ENCODE data around the gene ZNF534. TPM values are rescaled to one million over a fixed set of nuclear protein-coding genes. Genes with fewer than 3 reads are reported as not detected.
A peak's percentile ranks its signal among the peaks of the same experiment; 100 is the strongest.
"Not testable (repeated sequence)": the region's sequence is repeated elsewhere in the genome, so short reads cannot be mapped to it uniquely, and the experiment has no call there.

ZNF534 gene
- polyA plus RNA-seq (ENCODE audit: insufficient read length in 4 of 4), result under 1 TPM; 0.44 to 0.66 (median 0.56) TPM

- DNase-seq (ENCODE audit: low read depth in 4 of 4, low spot score in 3 of 4), result no peak
Measured at GRCh38 chr19:52428937-52429336, at the start of gene ZNF534. ZNF534 (plus strand) TSS chr19:52429148; CDS start chr19:52431475, 2,327 bp downstream.

- DNase-seq (ENCODE audit: low read depth in 4 of 4, low spot score in 3 of 4), result no peak
Measured at GRCh38 chr19:52391135-52391534, 37.8 kb upstream of the ZNF534 start.

GRCh38 chr19:52397310-52398080 lies 31.5 kb upstream of the ZNF534 start, which contains the start of gene ZNF528:
ZNF528 (plus strand) TSS chr19:52397849; CDS start chr19:52402014, 4,165 bp downstream.
- DNase-seq (ENCODE audit: low read depth in 4 of 4, low spot score in 3 of 4), result peak; percentile 82 to 92 (median 88)

- peak in 1 of 4 donors; percentile 1 for DNase-seq (ENCODE audit: low read depth in 4 of 4, low spot score in 3 of 4)
Measured at GRCh38 chr19:52398081-52398441, 30.9 kb upstream of the ZNF534 start.

- DNase-seq (ENCODE audit: low read depth in 4 of 4, low spot score in 3 of 4), result no peak
Measured at GRCh38 chr19:52410276-52410675, 18.7 kb upstream of the ZNF534 start.

- DNase-seq (ENCODE audit: low read depth in 4 of 4, low spot score in 3 of 4), result no peak
Measured at GRCh38 chr19:52415711-52416110, 13.2 kb upstream of the ZNF534 start.

- no peak for DNase-seq (ENCODE audit: low read depth in 4 of 4, low spot score in 3 of 4)
Measured at GRCh38 chr19:52442179-52442578, 13.2 kb downstream of the ZNF534 start.

- no peak for DNase-seq (ENCODE audit: low read depth in 4 of 4, low spot score in 3 of 4)
Measured at GRCh38 chr19:52444506-52444905, 15.6 kb downstream of the ZNF534 start.

GRCh38 chr19:52451241-52451640 lies 22.3 kb downstream of the ZNF534 start:
- no peak for DNase-seq (ENCODE audit: low read depth in 4 of 4, low spot score in 3 of 4)

GRCh38 chr19:52453324-52454094 lies 24.6 kb downstream of the ZNF534 start, which contains the start of gene ZNF578:
ZNF578 (plus strand) TSS chr19:52453553; CDS start chr19:52501846, 48,293 bp downstream.
- peak; percentile 63 to 87 (median 78) for DNase-seq (ENCODE audit: low read depth in 4 of 4, low spot score in 3 of 4)

- DNase-seq (ENCODE audit: low read depth in 4 of 4, low spot score in 3 of 4), result no peak
Measured at GRCh38 chr19:52464798-52465470, 36.0 kb downstream of the ZNF534 start.

GRCh38 chr19:52473655-52474350 lies 44.9 kb downstream of the ZNF534 start:
- no peak for DNase-seq (ENCODE audit: low read depth in 4 of 4, low spot score in 3 of 4)

GRCh38 chr19:52474351-52475127 lies 45.6 kb downstream of the ZNF534 start:
- no peak for DNase-seq (ENCODE audit: low read depth in 4 of 4, low spot score in 3 of 4)

GRCh38 chr19:52484111-52484743 lies 55.3 kb downstream of the ZNF534 start:
- not testable (repeated sequence) for DNase-seq (ENCODE audit: low read depth in 4 of 4, low spot score in 3 of 4)

- DNase-seq (ENCODE audit: low read depth in 4 of 4, low spot score in 3 of 4), result not testable (repeated sequence)
Measured at GRCh38 chr19:52485064-52485463, 56.1 kb downstream of the ZNF534 start.

GRCh38 chr19:52485561-52486240 lies 56.8 kb downstream of the ZNF534 start:
- DNase-seq (ENCODE audit: low read depth in 4 of 4, low spot score in 3 of 4), result not testable (repeated sequence)

- peak in 3 of 4 donors; percentile 1 to 19 (median 6) for DNase-seq (ENCODE audit: low read depth in 4 of 4, low spot score in 3 of 4)
Measured at GRCh38 chr19:52492201-52492993, 63.4 kb downstream of the ZNF534 start.
